ENCODE results near the gene TSHZ2.

Gene TSHZ2

DNA sequence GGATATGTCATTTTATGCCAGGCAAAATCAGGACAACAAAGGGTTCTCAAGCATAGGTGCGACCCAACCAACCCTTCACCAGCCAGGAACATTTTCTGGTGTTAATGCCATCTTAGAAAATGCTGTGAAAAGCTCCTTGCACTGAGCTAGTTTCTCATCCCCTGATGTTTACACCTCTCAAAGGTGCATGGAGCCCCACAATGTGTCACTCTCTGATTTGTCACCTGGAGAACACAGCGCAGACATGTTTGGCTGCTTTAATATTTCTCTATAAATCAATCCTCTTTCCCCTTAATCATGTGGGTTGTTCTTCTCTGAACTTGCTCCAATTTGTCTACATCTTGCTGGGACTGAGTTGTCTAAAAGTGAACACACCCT lies 244.3 kb downstream of the TSHZ2 start:
- no peak for DNase-seq

DNA sequence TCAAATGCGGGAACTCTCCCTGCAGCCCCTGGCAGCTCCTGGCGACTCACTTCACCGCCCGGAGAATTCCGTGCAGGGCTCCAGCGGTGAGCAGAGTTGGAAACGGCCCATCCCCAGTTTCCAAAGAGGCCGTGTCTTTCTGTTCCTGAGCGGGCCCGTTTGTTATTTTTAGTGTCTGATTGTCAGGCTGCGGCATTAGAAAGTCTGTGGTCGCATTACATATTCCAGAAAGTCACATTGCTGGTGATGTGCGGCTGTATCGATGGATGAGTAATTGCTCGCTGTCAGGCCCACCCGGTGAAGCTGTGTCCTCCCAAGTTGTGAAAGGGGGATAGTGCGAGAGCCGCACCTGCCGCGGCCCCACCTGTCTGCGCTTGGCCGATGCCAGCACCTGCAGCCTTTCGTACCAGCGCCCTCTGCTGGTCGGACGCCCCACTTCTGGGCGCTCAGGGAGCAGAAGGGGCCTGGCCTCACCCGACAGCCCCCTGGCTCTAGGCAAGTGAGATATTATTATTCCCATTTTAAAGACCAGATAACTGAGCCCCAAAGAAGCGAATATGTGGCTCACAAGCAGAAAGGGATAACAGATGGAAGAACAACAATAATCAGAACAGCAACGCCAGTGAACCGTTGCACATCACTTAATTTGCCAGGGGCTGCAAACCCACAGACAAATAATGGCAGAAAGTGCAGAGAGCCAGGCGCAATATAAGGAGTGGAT lies 244.9 kb downstream of the TSHZ2 start:
- DNase-seq: peak; percentile 20

DNA sequence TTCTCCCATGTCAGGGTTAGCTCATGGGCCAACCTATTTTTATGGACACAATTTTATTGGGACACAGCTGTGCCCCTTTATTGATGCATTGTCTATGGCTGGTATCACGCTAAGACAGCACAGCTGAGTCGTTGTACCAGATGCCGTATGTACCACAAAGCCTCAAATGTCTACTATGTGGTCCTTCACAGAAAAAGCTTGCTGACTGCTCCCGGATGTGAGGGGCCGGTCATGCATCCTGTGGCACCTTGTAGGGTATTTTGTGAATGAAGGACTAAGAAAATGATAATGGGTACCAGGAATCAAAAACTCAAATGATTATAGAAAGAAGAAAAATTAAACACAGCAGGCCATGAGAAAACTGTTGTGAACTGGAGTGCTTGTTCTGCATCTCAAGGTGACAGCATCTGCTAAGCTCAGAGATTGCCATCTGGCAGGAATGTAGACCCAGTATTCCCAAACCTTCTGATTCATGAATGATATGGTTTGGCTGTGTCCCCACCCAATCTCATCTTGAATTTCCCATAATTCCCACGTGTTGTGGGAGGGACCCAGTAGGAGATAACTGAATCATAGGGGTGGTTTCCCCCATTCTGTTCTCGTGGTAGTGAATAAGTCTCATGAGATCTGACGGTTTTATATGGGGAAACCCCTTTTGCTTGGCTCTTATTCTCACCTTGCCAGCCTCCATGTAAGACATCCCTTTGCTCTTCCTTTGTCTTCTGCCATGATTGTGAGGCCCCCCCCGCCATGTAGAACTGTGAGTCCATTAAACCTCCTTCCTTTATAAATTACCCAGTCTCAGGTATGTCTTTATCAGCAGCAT lies 248.5 kb downstream of the TSHZ2 start:
- no peak for DNase-seq

DNA sequence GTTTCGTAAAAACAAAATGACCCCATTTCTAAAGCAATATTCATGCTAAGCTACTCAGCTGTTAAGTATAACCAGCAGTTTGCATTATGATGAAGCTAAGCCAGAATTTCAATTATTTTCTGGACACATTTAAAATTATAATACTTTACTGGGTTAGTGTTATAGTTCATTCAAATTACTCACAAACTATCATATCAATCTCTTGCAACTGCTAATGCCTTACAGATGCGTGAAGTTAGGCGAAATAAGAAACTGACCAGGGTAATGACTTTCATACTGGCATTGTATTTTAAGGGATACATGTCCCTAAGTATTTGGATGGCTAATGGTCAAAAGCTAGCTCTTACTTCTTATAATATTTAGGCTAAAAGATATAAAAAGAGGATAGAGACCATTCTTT lies 249.6 kb downstream of the TSHZ2 start:
- DNase-seq: no peak

DNA sequence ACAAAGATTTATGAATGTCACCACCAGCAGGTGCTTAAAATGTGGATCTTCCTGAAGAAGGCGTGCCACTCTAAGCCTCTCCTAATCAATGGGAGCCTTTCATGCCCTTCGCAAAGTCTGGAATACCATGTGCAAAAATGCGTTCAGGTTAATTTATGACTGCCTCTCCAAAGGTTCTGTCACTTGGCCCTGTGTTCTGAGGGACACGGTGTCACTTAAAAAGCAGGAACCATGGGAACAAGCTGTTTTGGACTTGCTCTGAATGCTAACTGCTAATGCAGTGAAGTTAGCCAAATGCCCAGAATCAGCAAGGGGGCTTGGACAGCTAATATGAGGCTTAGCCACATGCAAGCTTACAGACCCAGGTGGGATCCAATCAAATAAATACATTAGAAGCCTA lies 250.3 kb downstream of the TSHZ2 start:
- DNase-seq: no peak

DNA sequence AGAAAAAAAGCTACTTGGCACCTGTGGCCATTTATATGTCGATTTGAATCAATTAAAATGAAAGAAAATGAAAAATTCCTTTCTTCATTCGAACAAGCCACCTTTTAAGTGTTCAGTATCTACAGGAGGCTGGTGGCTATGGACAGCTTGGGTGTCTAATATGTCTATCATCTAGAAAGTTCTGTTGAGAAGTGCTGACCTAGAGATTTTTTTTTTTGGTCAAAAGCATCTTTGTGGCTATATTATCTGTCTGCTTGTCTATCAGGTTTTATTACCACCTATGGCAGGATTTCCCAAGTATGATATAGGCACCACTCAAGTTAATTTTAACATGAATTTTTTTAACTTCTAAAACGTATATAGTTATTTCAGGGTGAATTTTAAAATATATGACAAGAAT lies 250.8 kb downstream of the TSHZ2 start:
- no peak for DNase-seq

DNA sequence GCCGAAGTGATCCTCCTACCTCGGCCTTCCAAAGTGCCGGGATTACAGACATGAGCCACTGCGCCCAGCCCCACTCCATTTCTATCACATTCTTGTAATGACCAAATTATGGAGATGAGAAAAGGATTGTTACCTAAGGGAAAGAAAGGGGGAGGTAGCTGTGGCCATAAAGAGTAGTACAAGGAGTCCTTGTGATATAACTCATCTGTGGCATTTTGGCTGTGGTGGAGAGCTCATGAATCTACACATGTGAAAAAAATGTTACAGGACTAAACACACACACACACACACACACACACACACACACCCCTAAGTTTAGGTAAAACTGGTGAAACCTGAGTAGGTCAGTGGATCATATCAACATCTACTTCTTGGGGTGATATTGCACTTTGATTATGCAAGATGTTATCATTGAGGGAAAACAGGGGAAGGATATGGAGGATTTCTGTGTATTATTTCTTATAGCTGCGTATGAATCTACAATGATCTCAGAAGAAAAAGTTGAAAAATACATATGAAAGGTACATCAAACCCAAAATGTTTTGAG lies 251.5 kb downstream of the TSHZ2 start:
- no peak for DNase-seq

DNA sequence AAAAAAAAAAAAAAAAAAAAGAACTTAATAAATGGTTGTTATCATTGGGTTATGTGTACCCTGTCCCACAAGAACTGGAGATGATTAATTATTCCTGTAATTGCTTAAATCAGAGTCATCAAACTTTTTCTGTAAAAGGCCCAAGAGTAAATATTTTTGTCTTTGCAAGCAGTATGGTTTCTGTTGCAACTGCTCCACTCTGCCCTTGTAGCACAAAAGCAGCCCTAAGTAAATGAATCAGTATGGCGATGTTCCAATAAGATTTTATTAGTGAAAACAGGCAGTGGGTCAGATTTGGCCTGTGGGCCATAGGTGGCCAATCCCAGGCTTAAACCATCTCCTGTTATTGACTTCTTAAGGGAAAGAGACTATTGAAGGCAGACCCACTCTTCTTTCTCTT lies 252.7 kb downstream of the TSHZ2 start:
- no peak for DNase-seq

DNA sequence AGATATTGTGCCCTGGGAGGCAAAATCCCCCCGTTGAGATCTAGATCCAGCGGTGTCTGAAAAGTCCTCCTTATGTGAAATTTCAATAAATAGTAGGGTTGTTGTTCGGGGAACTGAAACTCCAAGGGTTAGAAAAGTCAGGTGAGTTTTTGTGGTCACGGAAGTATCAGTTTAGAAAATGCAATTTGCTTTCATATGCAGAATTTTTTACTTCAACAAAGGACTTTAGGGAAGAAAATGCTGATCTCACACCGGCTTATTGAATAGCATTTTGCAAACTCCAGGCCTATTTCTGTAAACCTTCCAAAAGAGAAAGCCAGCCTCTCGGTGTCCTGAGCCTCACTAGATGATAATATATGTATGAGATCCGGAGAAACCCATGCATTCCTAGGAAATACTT lies 254.7 kb downstream of the TSHZ2 start:
- no peak for DNase-seq

DNA sequence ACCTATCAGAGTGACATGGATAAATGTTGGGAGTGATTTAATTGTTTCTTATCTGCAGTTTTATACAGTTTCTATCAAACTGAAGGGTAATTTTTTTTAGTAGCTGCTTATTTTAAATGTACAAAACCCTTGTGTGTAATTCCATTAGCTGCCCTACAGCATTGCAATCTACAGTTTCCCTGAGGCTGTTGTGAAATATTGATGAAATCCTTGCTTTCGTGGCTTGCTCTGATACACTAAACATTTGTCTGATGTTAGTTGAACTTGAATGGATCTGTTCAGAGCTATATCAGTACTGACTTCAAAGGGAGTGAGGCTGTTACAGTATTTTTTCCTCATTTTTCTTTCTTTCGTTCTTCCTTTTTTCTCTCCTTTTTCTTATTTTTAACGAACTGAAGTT lies 255.4 kb downstream of the TSHZ2 start:
- DNase-seq: no peak

DNA sequence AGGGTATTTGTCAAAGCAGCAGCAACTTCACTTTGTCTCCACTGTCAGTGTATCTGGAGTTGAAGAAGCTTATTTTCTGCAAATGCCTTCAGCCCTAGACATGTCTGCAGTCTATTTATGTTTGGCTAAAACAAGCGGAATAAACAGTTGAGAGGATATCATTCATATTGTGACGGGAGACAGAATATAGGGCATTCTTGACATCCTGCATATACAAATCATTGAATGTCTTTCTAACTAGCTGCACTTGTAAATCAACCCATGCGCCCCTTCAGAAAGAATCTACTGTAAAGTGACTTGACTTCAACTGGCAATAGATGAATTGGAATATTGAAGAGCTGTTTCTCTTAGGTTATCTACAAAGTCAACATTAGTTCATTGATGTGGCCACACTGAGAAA lies 258.9 kb downstream of the TSHZ2 start:
- no peak for DNase-seq

DNA sequence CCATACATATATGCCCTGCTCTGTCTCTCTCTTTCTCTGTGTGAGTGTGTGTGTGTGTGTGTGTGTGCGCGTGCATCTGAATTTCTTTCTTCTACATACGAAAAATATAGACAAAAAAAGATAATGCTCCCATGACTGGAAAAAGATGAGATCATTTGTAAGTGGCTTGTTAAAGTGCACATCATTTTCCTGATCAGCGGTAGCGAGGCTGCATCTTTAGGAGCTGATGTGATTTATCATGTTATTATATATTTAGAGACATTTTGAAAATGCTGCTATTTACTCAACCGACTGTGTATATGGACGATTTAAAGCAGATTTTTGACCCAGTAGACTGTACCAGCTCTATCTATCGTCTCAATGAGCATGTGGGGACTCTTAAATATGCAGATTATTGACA lies 265.3 kb downstream of the TSHZ2 start:
- no peak for DNase-seq

DNA sequence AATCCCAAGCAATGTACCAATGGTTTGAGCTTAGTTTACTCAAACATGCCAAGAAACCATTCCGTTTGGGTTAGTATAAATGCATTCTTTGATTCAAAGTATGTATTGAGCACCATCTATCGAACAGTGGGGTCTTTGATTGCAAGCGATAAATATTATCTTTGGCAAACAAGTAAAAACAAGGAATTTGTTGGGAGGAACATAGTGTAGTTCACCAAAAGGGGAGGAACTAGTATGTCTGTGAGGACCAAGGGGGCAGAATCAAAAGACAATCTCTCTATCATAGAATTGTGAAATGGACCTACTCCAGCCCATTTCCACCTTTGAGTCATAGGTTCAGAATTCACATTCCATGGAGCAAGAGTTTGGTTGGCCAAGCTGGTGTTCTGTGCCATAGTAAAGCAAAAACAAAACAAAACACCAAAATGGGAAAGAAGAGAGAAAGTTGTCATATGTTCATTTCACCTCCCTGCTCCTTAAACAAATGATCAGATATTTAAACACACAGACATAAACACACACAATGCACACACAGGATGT lies 266.0 kb downstream of the TSHZ2 start:
- no peak for DNase-seq

DNA sequence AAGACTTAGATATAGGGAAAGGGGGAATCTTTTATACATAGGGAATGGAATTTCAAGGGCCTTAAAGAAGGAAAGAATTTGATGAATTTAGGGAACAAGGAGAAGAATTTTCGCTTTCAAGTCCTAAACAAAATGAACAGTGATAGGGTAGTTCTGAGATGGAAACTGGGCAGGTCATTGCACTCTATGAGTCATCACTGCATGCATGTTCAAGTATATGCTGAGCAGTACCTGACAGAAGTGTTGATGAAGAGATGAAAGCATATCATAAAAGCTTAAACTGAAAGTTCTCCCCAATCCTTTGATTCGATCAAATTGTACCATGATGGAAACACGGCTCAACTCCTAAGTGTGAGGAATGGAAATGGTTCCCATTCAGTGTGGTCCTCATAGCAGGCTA lies 271.0 kb downstream of the TSHZ2 start:
- no peak for DNase-seq

DNA sequence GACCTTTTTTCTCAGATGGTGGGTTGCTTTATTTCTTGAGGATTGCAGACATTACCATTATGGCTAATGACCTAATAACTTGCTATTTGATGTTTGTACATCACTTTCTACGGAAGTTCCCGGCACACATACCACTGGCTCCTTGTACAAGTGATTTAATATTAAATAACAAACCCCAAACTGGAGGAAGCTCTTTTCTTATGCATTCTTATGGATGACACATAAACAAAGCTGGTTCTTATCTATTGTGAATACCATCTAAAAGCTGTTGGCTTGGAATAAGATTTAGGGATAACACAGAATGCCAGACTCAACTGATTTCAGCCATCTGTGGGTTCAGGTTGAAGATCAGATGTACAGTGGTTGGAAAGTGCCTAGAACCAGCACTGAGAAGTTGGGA lies 272.6 kb downstream of the TSHZ2 start:
- DNase-seq: no peak

DNA sequence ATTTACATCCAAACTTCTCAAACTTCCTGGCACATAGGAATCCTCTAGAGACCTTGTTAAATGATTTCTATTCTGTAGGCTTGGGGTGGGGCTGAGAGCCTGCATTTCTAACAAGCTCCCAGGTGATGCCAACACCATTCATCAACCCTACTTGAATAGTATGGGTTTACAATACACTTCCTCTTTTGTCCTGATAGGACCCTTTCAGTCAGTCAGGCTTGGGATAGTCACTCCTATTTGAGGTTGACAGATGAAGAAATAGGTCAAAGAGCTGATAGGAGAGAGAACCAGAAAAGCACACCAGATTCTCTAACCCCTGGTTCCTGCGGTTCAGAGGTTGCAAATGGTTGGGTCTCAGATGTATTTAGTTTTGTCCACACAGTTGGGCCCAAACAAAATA lies 273.4 kb downstream of the TSHZ2 start:
- no peak for DNase-seq

DNA sequence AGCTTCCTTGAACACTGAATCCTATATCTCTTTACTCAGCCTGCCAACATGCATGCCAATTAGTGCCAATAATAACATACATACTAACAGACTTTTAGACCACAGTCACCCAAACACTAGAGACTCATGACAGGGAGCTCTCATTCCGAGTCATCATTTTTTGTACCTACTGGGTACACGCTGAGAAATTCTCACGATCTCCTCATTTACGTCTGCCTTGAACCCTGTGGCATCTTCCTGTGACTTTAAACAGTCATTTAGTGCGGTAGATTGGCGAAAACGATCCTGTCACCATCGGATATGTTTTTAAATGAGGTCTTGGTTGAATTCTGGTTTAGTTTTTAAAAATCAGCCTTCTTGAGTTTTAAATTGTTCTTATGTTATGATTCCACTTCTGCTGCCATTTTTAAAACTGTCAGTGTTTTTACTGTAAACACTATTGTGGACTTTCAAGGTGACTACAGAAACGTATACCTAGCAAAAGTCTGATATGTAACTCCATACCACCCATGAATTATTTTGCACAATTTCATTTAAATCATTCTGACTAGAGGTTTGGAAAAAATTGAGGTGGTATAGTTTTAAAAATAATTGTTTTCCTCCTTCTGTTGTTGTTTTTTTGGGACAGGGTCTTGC lies 275.4 kb downstream of the TSHZ2 start:
- DNase-seq: no peak

DNA sequence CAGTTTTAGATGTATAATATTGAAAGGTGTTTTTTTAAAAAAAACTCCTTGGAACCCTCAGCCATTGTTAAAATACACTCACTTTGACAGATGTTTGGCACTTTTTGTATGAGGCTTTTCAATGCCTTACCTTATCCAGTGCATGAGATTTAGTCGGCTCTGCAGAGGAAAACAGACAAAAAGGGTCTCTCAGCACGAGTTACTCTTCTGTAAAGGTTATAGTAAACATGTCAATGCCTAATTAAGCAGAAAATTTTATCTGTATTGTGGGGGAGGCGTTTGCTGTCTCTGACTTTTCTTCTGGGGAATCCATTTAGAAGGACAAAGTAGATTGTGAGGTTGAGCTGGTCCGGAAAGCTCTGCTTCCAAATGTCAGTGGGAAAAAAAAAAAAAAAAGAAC lies 278.3 kb downstream of the TSHZ2 start:
- no peak for DNase-seq

DNA sequence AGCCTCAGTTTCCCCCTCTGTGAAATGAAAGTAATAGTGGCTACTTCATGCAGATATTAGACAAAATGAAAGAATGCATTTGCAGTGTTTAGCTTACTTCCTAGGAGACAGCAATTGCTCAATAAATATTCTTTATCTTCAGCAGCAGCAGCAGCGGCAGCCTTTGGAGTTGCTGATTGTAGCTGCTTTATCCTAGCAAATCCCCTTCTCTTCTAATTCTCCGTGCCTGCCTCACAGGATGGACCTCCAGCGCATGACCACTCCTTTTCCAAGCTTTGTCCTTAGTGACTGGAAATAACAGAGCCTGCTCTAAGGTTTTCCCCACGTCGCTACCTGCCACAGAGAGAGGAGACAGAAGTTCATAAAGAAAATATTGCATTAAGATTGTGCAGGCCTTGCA lies 279.8 kb downstream of the TSHZ2 start:
- no peak for DNase-seq

DNA sequence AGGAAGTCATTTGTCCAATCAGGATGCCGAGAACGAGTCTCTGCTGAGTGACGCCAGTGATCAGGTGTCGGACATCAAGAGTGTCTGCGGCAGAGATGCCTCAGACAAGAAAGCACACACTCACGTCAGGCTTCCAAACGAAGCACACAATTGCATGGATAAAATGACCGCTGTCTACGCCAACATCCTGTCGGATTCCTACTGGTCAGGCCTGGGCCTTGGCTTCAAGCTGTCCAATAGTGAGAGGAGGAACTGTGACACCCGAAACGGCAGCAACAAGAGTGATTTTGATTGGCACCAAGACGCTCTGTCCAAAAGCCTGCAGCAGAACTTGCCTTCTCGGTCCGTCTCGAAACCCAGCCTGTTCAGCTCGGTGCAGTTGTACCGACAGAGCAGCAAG lies 281.5 kb downstream of the TSHZ2 start:
- no peak for DNase-seq

DNA sequence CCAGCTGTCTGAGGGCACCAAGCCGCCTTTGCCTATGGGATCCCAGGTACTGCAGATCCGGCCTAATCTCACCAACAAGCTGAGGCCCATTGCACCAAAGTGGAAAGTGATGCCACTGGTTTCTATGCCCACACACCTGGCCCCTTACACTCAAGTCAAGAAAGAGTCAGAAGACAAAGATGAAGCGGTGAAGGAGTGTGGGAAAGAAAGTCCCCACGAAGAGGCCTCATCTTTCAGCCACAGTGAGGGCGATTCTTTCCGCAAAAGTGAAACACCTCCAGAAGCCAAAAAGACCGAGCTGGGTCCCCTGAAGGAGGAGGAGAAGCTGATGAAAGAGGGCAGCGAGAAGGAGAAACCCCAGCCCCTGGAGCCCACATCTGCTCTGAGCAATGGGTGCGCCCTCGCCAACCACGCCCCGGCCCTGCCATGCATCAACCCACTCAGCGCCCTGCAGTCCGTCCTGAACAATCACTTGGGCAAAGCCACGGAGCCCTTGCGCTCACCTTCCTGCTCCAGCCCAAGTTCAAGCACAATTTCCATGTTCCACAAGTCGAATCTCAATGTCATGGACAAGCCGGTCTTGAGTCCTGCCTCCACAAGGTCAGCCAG lies 283.0 kb downstream of the TSHZ2 start:
- no peak for DNase-seq

DNA sequence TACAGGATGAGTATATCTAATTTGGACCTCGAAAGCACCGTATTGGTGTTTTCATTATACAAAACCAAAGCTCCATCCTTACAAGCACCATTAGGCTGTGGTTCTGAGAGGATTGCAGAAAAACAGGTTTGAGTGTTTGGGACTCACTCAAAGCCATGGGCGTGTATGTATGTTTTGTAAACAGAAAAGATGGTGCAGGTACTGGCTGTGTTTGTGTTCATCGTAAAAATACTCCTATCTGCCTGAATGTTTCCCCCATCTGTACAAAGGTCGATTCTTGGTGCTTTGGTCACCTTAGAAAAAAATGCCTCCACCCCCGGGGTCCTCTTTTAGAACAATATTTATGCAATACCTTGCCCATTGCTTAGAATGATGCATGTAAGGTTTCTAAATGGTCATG lies 286.6 kb downstream of the TSHZ2 start:
- DNase-seq: no peak

DNA sequence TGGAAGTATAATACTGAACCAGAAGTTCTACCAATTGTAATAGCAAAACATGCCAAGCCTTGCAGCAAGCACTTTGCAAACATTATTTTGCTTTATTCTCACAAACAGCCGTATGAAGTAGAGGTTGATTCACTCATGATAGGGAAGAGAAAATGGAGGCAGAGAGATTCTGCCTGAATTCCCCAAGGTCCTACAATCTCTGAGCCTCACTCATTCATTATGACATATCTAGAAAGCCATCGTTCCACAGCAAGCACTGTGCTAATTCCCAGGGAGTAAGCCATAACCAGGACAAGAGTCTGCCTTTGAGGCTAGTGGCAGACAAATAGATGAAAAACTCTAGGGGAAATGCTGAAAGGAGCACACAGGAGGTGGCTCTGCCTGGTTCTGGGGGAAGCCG lies 288.0 kb downstream of the TSHZ2 start:
- DNase-seq: no peak

Measured in DMS79 treated with DMSO at 0.1 percent for 48 hours (cell line).